ENCODE results near the gene KLF9. TPM values are rescaled to one million over a fixed set of nuclear protein-coding genes. Genes with fewer than 3 reads are reported as not detected.

The KLF9 gene
- total RNA-seq, 6 experiments from 2014 or later = 7.9 to 15.7 (median 12.4) TPM

GRCh38 chr9:70429899-70430298 lies 15.4 kb upstream of the KLF9 start:
- no peaks in the 10 kb centered on the region for H3K36me3 Mint-ChIP-seq (ENCODE audit: low read depth)
- no peak for TF ChIP-seq CTCF (IDR thresholded peaks at IDR 0.05)
- H3K4me3 Mint-ChIP-seq = no peak overlapping the region
- no peak overlapping the region for H3K27ac Mint-ChIP-seq
- H3K27me3 Mint-ChIP-seq (ENCODE audit: insufficient read depth) = no peaks in the 10 kb centered on the region
- no peaks in the 10 kb centered on the region for H3K4me1 Mint-ChIP-seq (ENCODE audit: low read depth)
- DNase-seq = no peak
- H3K9me3 Mint-ChIP-seq = peaks cover 3% of the 10 kb centered on the region; the same call in 1 of the 2 replicates

GRCh38 chr9:70428781-70429180 lies 14.3 kb upstream of the KLF9 start:
- H3K4me3 Mint-ChIP-seq = no peak overlapping the region
- no peaks in the 10 kb centered on the region for H3K36me3 Mint-ChIP-seq (ENCODE audit: low read depth)
- TF ChIP-seq CTCF (IDR thresholded peaks at IDR 0.05) = no peak
- no peak overlapping the region for H3K27ac Mint-ChIP-seq
- peaks cover 3% of the 10 kb centered on the region; the same call in 1 of the 2 replicates for H3K9me3 Mint-ChIP-seq
- H3K27me3 Mint-ChIP-seq (ENCODE audit: insufficient read depth) = no peaks in the 10 kb centered on the region
- DNase-seq = no peak
- H3K4me1 Mint-ChIP-seq (ENCODE audit: low read depth) = no peaks in the 10 kb centered on the region

GRCh38 chr9:70427161-70427945 lies 12.9 kb upstream of the KLF9 start:
- H3K27ac Mint-ChIP-seq = no peak overlapping the region

GRCh38 chr9:70425192-70425591 lies 10.7 kb upstream of the KLF9 start:
- Mint-ChIP-seq H3K36me3 (ENCODE audit: low read depth) (no peaks in the 10 kb centered on the region), H3K4me1 (ENCODE audit: low read depth) (peaks cover 24% of the 10 kb centered on the region), H3K9me3 (no peaks in the 10 kb centered on the region), H3K27ac (no peak overlapping the region), H3K27me3 (ENCODE audit: insufficient read depth) (no peaks in the 10 kb centered on the region; the same call in 1 of the 2 replicates), H3K4me3 (no peak overlapping the region)
- no peak for TF ChIP-seq CTCF (IDR thresholded peaks at IDR 0.05)
- no peak for DNase-seq

More at GRCh38 chr9:70427161-70427945, 12.9 kb upstream of the KLF9 start:
- peaks cover 3% of the 10 kb centered on the region; the same call in 1 of the 2 replicates for H3K9me3 Mint-ChIP-seq
- H3K4me1 Mint-ChIP-seq (ENCODE audit: low read depth) = peaks cover 6% of the 10 kb centered on the region
- H3K4me3 Mint-ChIP-seq = no peak overlapping the region
- TF ChIP-seq CTCF (IDR thresholded peaks at IDR 0.05) = no peak
- no peaks in the 10 kb centered on the region for H3K27me3 Mint-ChIP-seq (ENCODE audit: insufficient read depth)
- peak; percentile 40 for DNase-seq
- H3K36me3 Mint-ChIP-seq (ENCODE audit: low read depth) = no peaks in the 10 kb centered on the region

- no peak overlapping the region for H3K4me3 Mint-ChIP-seq
- DNase-seq = no peak
- H3K27ac Mint-ChIP-seq = peak overlapping the region; percentile 100; the same call in 1 of the 2 replicates
- no peaks in the 10 kb centered on the region for H3K9me3 Mint-ChIP-seq
- H3K4me1 Mint-ChIP-seq (ENCODE audit: low read depth) = peaks cover 31% of the 10 kb centered on the region
- H3K36me3 Mint-ChIP-seq (ENCODE audit: low read depth) = no peaks in the 10 kb centered on the region
- TF ChIP-seq CTCF (IDR thresholded peaks at IDR 0.05) = no peak
- peaks cover 4% of the 10 kb centered on the region for H3K27me3 Mint-ChIP-seq (ENCODE audit: insufficient read depth)
Measured at GRCh38 chr9:70422371-70423043, 8.1 kb upstream of the KLF9 start.

All from HFFc6 (cell line).